HL-60 (cell line): ENCODE results near the gene USP47.

Experiments used
- CTCF ChIP-seq: IDR thresholded peaks from one replicate; pipeline ENCODE4 v1.5.1; 2011; ENCODE audit warnings: low read length, control low read depth, inconsistent platforms; ENCODE audit not compliant: insufficient read depth
- POLR2AphosphoS5 ChIP-seq: IDR thresholded peaks from 2 replicates; pipeline ENCODE4 v1.6.1; 2012; ENCODE audit warnings: low read depth
- REST ChIP-seq: IDR thresholded peaks from 2 replicates; pipeline ENCODE4 v1.6.1; 2012; ENCODE audit warnings: low read depth; ENCODE audit not compliant: insufficient replicate concordance
- SPI1 ChIP-seq: IDR thresholded peaks from 2 replicates; pipeline ENCODE4 v1.6.1; 2012; ENCODE audit warnings: low read depth, mild to moderate bottlenecking, borderline replicate concordance

GRCh38 chr11:11988099-11988651 is 146.4 kb downstream of the USP47 start:
- no peak for TF ChIP-seq CTCF
- no peak for TF ChIP-seq REST
- no peak for TF ChIP-seq POLR2AphosphoS5
- no peak for TF ChIP-seq SPI1
